ENCODE results near the gene LRRC2.
"Not testable (repeated sequence)": the region's sequence is repeated elsewhere in the genome, so short reads cannot be mapped to it uniquely, and the experiment has no call there.

LRRC2 gene

DNA sequence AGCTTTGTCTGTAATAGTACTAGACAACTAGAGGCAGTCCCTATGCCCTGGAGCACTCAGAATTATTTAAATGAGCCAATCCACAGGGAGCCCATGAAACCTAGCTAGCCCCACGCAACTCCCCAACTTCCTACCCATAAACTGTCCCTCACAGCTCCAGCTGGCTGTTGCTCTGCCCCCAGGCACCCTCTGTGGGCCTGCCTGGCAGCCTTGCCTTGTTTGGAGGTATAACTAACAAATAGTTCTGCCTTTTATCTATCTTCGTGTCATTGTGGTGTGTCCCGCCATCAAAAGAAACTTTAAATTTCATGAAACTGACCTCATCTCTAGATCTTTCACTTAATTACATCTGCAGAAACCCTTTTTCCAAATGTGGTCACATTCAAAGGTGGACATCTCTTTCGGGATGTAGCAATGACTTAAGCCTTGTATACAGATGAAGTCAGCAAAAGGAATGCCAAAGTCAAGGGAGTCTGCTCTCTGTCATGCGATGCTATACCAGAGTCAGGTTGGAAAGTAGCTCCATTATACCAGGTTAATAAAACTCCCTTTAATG lies 70.1 kb downstream of the LRRC2 start:
- no peak for DNase-seq

DNA sequence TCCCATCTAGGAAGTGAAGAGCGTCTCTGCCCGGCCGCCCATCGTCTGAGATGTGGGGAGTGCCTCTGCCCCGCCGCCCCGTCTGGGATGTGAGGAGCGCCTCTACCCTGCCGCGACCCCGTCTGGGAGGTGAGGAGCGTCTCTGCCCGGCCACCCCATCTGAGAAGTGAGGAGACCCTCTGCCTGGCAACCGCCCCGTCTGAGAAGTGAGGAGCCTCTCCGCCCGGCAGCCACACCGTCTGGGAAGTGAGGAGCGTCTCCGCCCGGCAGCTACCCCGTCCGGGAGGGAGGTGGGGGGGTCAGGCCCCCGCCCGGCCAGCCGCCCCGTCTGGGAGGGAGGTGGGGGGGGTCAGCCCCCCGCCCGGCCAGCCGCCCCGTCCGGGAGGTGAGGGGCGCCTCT lies 71.6 kb downstream of the LRRC2 start:
- not testable (repeated sequence) for DNase-seq

DNA sequence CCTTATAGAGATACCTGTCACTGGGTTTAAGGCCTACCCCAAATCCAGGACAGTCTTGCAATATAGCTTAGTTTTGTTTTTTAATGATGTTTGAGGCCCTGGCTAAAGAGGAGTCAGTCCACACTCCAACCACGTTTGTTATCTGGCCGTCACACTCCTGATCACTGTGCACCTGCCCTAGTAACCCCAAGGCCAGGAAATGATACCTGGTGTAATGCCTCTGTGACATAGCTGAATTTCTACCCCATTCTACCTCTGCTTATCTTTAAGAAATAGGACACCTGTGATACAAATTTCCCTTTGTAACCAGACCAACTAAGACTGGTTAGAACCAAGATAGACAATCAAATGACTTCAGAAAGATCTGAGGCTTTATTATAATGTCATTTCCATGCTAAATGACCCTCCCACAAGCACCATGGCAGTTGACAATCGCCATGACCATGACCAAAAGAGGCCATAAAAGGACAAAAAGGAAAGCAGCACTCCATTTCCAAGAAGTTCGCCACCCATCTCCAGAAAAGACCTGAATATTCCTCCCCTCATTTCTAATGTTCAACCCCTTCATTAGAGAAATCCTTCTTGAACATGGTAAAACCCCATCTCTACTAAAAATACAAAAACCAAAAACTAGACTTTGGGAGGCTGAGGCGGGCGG lies 73.1 kb downstream of the LRRC2 start:
- DNase-seq, result no peak

DNA sequence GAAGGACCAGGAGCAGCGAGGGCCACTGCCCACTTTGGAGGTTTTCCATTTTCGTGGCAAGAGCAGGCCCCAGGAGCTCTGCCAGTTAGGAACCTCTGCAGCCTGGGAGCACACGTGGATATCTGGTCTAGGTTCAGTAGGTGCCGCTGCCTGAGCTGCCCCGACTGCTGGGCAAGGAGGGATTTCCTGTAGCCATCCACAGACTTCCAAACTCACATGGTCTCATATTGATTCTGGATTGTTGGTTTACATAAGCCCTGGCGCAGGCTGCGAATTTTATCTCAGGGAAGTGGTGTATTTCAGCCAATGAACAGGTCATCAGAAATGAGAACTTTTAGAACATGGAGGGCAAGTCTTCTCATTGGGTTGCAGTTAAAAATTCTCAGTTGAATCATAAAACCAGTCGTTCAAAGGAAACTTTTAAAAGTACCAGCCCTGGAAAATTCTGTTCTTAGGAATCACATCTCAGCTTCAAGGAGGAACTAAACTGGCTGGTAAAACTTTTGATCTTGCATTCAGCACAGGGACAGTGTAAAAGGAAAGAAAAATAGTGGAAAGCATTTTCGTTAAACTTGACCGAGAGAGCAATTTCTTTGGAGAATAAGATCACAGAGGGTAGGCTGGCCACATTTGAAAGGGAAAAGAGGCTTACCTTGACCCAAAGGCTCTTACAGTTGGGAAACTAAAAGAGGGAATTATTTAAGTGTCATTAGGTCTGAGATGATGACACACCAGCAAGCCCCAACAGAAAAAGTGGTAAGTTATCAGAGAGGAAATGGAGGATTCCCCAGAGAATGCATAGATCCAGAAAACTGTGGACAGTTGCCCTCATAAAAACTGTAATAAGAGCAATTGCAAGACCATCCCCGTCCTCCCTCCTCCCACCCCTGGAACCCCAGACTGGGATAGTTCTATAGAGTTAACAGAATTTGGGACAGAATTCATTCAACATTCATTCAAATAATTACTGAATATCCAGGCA lies 74.7 kb downstream of the LRRC2 start:
- DNase-seq, result no peak

DNA sequence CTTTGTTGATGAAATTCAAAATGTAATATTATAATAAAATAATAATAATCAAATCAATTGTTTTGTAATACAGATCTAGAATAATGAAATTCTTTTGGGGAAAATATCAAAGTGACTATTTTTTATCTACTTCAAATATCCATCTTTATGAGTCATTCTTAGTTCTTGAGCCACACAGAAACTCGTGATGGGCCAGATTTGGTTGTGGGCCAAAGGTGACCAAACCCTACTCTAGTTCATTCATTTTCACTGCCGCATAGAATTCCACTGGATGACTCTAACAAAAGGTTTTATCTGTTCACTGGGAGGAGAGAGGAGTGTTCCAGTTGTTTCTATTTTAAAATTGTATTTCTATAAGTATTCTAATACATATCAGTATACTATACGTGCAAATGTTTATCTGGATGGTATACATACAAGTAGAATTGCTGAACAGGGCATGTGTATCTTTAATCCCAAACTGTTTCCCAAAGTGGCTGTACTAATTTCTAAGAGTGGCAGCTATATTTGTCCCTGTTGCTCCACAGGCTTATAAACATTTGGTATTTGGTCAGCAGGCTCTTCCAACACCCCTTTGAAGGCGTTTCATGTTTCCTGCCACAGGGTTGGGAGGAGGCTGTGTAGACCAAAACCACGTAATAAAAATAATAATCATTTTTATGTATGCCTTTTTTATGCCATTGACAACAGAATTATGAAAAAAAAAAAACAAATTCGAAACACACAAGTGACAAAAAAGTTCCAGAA lies 75.6 kb downstream of the LRRC2 start:
- no peak for DNase-seq

DNA sequence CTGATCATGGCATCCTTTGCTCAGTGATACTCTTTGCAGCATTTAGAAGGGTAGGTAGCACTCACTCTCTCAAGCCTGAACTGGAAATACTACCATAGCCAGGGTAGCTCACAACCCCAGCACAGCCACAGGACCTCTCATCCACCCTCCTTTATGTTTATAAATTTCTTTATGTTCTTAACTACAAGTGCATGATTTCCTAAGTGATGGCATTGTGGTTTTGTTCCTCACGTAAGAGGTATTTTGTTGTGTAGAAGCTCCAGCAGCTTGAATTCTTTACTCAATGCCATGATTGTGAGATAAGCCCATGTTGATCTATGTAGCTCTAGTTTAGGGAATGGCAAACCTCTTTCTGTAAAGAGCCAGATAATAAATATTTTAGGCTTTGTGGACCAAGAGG lies 76.2 kb downstream of the LRRC2 start:
- DNase-seq, result no peak

DNA sequence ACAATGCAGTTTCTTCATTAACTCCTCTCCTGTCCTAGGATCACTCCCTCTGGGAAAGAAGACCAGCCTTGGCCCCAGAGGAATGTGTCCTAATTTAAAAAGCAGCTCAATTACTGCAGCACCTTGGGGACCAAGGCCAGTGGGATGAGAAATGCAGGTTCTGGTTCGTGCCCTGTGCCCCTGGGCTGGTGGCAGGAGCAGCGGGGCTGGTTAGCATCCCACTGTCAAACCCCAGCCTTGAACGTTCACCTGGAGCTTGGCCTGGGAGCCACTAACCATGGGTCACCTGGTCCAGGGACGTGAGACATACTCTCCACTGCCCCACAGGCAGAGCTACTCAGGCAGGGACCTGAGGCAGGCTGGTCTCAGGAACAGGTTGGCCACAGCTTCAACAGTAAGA lies 76.7 kb downstream of the LRRC2 start:
- DNase-seq, result no peak

DNA sequence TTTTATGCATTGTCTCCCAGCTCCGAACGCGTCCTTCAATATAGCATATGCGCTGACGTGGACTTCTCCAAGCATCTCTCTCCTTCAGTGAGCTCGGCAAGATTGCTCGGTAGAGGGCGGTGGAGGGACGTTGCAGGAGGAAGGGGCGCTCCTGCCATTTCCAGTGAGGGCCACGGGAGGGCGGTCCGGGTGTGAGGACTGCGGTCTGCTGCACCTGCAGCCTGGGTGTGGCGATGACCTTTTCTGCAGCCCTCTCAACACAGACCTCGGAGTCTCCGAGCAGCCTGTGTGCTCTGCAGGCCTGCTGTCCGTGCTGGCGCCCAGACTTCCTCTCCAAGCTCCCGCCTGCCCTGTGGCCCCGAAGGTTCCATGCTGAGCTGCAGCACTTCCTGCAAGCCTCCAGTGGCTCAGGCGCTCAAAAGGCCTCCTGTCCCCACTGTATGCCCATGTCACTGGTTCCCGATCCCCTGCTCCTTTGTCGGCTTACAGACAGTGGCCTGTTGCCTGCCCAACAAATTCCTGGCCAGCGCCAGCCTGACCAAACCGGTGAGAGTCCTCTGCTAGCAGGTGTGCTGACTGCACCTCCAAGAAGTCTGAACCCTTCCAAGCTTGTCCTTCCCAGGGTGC lies 77.3 kb downstream of the LRRC2 start:
- DNase-seq, result peak in 1 of 2 experiments; percentile 60

DNA sequence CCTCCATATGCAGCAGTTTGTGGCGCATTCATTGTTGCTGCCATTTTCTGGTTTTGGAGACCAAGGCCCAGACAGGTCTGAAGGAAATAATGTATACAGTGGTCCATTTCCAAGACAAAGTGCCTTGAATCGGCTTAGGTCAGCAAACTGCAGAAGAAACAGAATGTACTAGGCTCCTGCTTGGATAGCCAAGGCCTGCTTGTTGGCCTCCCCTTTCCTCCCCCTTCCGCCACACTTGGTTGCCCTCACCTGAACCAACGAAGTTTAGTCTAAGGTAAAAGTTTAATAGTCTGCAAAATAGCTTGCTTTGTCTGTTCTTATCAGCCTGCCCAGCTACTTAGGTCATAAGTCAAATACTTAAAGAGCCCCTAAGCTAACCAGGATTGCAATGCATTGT lies 80.3 kb downstream of the LRRC2 start:
- DNase-seq, result no peak

DNA sequence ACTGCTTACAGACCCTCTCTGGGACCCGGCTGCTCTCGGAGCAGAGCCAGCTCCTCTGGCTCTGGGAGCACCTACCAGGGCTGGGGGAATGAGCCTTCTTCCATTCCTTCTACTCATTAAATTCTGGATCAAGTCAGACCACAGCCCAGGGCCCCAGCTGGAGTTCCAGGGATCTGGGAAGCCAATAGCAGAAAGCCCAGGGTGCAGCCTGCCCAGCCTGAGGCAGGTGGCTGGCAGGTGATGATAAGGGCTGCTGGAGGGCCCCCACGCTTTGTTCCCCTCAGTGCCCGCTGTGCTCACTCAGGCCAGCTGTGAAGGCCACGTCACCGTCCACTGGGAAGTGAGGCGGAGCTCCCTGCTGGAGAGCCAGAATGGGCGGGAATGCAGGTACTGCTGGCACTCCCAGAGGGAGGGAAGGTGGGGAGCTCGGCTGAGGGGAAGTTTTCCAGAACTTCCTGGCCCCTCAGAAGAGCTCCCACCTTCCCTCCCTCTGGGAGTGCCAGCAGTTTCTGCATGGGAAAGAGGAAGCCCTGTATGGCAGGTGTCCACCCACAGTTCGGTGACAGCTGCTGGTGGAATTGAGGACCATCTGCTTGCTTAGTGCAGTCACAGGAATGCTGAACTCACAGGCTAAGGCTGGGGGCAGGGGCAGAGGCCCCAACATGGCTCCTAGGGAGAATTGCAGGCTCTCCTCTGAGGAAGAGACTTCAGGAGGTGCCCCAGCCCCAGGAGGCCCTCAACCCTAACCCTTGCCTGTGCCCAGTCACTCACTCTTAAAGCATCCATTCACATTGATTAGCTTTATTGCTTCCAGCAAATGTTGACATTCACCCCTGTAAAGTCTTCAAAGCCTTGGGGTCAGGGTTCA lies 81.0 kb downstream of the LRRC2 start:
- no peak for DNase-seq

DNA sequence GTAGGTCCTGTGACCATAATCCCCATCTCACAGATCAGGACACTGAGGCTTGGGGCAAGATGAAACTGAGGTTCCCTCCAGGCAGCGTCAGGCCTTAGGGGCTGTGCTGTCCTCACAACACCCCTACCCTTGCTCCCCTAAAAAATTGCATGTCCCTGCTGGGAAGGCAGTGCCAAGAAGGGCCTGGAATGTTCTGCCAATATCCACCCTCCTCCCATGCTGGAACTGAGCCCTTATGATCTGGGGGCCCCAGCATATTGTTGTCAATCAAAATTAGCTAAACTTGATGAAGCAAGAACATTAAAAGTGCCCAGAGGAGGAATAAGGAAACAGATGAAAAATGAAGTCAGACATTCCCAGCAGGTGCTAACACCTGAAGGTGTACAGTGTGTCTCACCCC lies 81.7 kb downstream of the LRRC2 start:
- DNase-seq, result no peak

DNA sequence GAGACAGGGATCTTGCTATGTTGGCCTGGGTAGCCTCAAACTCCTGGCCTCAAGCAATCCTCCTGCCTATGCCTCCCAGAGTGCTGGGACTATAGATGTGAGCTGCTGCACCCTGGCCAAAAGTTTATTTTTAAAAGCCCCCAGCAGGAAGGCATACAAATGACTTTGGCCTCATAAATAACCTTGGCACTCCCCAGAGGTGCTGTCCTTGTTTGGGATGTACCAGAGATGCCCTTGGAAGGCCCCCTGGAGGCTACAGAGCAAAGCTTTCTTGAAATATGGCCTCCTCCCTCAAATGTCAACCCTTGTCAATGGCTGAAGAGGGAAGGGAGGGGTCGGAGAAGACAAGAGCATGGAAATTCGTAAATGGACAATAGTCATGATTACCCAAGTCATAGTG lies 82.3 kb downstream of the LRRC2 start:
- no peak for DNase-seq

DNA sequence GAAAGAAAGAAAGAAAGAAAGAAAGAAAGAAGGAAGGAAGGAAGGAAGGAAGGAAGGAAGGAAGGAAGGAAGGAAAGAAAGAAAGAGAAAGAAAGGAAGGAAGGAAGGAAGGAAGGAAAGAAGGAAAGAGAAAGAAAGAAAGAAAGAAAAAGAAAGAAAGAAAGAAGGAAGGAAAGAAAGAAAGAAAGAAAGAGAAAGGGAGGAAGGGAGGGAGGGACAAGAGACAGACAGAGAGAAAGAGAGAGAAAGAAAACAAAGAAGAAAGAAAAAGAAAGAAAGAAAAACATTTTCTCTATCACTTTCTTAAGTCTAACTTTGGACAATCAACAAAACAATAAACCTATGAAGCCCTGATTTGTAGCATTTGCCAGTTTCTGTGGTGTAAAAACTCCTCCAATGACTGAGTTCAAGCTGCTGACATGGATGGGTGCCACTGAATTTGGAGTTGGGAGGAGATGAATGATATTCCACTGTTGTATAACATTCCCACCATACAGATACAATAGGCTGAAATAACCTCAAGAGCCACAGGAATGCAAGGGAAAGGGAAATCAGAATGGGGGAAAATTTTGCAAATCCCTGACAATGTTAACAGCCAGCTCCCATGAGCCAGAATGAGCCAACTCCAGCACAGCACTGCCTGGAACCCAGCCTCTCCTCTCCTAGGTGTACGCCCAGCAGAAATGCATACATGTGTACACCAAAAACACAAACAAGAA lies 83.3 kb downstream of the LRRC2 start:
- no peak for DNase-seq

DNA sequence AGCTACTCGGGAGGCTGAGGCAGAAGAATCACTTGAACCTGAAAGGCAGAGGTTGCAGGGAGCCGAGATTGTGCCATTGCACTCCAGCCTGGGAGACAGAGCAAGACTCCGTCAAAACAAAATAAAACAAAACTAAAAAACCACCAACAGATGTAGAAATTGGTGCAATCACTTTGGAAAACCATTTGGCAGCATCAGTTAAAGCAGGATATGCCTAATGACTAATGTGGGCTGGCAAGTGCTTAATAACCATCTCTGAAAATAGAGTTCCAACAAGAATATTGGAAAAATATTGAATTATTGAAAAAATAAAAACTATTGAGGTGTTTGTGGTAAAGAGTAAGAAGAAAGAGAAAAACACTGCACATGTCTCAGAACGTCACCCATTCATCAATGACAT lies 84.5 kb downstream of the LRRC2 start:
- no peak for DNase-seq

DNA sequence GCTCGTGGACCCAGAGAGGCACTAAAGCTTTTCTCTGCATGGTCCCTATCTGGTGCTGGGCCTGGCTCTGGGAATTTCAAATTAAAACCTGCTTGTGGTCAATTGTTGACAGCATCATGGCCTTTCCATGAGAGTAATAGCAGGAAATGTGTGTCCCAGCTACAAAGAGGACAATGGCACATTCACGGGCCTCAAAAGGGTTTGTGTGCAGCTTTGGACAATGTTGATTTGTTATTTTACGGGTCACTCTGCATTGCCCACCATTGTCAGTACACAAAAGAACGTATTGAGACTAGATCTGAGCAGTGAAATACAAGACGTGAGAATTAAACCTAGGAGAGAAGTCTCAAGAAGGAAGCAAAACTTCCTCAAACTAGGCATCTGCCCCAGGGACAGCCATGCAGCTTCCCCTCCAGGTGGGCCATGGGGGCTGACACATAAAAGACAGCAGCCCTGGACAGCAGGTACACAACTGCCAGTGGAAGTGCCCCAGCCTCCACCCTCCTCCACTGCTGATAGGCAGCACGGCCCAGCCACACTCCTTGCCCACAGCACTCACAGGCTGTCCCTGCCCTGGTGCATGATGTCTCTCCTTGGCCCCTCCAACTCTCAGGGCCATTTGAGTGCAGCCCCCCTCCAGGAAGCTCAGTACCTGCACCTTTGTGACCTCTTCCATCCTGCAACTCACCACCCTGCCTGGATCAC lies 85.5 kb downstream of the LRRC2 start:
- DNase-seq, result no peak

DNA sequence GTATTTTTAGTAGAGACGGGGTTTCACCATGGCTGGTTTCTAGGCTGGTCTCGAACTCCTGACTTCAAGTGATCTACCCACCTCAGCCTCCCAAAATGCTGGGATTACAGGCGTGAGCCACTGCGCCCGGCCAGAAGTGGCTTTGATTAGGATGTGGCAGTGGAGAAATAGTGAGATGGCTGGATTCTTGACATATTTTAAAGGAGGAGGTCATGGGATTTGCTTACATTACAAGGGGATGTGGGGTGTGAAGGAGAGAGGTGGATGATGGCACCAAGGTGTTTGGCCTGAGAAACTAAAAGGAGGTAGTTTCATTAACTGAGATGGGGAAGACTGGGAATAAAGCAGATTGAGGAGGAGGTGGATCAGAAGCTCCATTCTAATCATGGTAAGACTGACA lies 86.4 kb downstream of the LRRC2 start:
- no peak for DNase-seq

DNA sequence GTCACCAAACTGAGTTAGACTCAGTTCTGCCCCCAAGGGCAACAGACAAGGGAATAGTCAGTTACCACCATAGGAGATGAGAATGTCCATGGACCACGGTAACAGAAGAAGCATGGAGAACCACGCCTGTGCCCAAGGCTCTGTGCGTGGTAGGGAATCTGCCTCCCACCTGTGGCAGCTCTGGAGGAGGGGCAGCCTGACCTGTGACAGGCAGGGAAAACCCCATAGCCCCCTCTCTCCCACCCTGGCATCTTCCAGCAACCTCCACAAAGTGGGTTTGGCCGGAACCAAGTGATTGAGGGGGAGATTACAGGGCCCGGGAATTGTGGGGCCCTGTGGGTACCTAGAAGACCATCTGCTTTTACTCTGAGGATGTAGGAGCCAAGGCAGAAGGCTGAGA lies 87.1 kb downstream of the LRRC2 start:
- DNase-seq, result no peak

DNA sequence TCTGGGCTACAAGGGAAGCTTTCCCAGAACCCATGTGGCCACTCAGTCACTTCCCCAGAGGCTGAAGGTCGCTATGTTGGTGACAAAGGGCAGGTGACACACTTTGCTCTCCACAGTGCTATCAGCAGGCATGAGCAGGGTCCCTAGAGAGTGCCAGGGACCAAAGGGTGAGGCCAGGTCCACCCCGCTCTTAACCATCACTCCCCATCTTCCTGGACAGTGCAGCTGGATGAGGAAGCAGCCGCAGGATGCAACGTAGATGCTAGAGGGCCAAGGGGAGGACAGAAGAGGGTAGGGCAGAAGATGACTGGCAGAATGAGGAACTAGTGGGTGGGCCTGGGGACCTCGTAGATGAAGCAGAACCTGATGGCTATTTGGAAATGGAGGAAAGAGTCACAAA lies 87.8 kb downstream of the LRRC2 start:
- DNase-seq, result no peak

DNA sequence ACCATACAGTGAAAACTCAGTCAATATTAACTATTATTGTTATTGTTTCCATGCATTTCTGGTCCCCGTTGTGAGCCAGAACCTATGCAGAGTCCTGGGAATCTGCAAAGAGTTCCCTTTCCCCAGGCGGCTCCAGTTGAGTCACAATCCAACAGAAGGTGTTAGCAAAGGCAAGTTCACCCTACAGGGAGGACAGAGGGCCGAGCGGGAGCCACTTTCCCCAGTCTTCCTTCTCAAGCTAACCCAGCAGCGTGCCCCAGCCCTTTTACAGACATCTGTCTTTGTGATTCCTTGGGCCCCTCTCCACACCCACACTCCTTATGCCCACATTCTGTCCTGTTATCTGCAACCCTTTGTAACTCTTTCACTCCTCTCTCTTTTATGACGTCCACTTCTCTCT lies 88.3 kb downstream of the LRRC2 start:
- no peak for DNase-seq

DNA sequence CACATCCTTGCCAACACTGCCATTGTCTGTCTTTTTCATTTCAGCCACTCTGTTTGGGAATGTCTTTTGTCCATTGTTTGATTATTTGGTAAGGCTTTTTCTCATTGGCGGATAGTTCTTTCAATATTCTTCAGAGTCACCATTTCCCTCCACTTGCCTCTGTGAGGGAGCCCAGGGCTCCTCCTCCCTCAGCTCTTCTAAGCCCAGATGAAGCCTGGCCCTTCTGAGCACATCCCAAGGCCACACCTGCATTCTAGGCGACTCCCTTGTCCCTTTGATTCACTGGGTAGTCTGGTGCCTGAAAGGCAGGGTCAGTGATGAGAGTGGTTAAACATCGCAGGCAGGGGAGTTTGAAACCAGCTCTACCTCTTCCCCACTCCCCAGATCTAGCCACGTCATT lies 89.0 kb downstream of the LRRC2 start:
- no peak for DNase-seq

Measured in cerebellar nuclear complex (tissue), 1 donor.